Activated T-cell treated with anti-CD3 and anti-CD28 coated beads, Interleukin-2, amount 50 U/mL, for 4 hours (primary cell): ENCODE results near the gene SYNGR2. TPM values are rescaled to one million over a fixed set of nuclear protein-coding genes. Genes with fewer than 3 reads are reported as not detected.

Source experiments
- ATAC-seq, 2 donors: fragments of 200-7000 bp; cut with Tn5 transposase; one replicate each; pipeline ENCODE4 v1.10.0; 2021
- DNase-seq: peaks from one replicate; pipeline ENCODE4 v3.0.0-alpha.2; 2020
- H3K27me3 Mint-ChIP-seq: one replicate; pipeline ENCODE4 v1.8.0; 2021; ENCODE audit warnings: low read depth, mixed read lengths
- H3K36me3 Mint-ChIP-seq: one replicate; pipeline ENCODE4 v1.8.0; 2022; ENCODE audit warnings: mixed read lengths; ENCODE audit not compliant: insufficient read depth
- H3K4me1 Mint-ChIP-seq: one replicate; pipeline ENCODE4 v1.8.0; 2021; ENCODE audit warnings: low read depth, mixed read lengths
- H3K4me3 Mint-ChIP-seq: one replicate; pipeline ENCODE4 v1.8.0; 2021; ENCODE audit warnings: mild to moderate bottlenecking, moderate library complexity, mixed read lengths
- H3K9me3 Mint-ChIP-seq: one replicate; pipeline ENCODE4 v1.8.0; 2021; ENCODE audit warnings: mixed read lengths
- total RNA-seq, 3 donors: library from RNA; stranded (reverse); gene quantifications; one replicate each; pipeline ENCODE4 v1.2.1, GENCODE V29; 2021

SYNGR2 gene
- total RNA-seq, 3 donors from 2014 or later, result 192 to 224 (median 196) TPM

DNA sequence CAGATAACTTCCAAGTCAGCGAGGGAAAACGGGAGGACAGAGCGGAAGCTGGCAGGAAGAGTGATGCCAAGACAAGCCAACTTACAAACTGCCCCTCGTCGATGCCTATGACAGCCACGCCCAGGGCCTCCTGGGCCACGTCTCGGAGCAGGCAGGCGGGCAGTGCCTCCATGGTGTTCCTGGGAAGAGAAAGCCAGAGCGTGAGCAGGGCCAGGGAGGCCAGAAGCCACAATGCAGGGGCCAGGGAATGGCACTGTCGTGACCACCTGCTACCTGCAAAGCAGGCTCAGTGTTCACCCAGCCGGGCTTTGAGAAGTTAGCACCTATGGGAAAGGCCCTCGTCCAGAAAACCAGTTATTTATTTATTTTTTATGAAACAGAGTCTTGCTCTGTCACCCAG lies 14.1 kb downstream of the SYNGR2 start:
- ATAC-seq (no peak), DNase-seq (no peak)
- Mint-ChIP-seq H3K36me3 (no peaks in the 10 kb centered on the region), H3K4me3 (no peak overlapping the region), H3K9me3 (no peaks in the 10 kb centered on the region), H3K27me3 (no peaks in the 10 kb centered on the region), H3K4me1 (peaks cover 14% of the 10 kb centered on the region)

- Mint-ChIP-seq H3K27me3 (no peaks in the 10 kb centered on the region), H3K9me3 (no peaks in the 10 kb centered on the region), H3K36me3 (no peaks in the 10 kb centered on the region), H3K4me1 (peaks cover 16% of the 10 kb centered on the region), H3K4me3 (no peak overlapping the region)
- no peak for ATAC-seq
- DNase-seq, result no peak
These were observed 15.5 kb downstream of the SYNGR2 start for GRCh38 chr17:78183916-78184315.

GRCh38 chr17:78184351-78184750 lies 16.0 kb downstream of the SYNGR2 start:
- H3K36me3 Mint-ChIP-seq, result no peaks in the 10 kb centered on the region
- peaks cover 16% of the 10 kb centered on the region for H3K4me1 Mint-ChIP-seq
- ATAC-seq (no peak), DNase-seq (no peak)
- H3K27me3 Mint-ChIP-seq, result no peaks in the 10 kb centered on the region
- H3K9me3 Mint-ChIP-seq, result no peaks in the 10 kb centered on the region
- no peak overlapping the region for H3K4me3 Mint-ChIP-seq

GRCh38 chr17:78184868-78185267 lies 16.5 kb downstream of the SYNGR2 start:
- ATAC-seq, result no peak
- no peak overlapping the region for H3K4me3 Mint-ChIP-seq
- peaks cover 16% of the 10 kb centered on the region for H3K4me1 Mint-ChIP-seq

DNA sequence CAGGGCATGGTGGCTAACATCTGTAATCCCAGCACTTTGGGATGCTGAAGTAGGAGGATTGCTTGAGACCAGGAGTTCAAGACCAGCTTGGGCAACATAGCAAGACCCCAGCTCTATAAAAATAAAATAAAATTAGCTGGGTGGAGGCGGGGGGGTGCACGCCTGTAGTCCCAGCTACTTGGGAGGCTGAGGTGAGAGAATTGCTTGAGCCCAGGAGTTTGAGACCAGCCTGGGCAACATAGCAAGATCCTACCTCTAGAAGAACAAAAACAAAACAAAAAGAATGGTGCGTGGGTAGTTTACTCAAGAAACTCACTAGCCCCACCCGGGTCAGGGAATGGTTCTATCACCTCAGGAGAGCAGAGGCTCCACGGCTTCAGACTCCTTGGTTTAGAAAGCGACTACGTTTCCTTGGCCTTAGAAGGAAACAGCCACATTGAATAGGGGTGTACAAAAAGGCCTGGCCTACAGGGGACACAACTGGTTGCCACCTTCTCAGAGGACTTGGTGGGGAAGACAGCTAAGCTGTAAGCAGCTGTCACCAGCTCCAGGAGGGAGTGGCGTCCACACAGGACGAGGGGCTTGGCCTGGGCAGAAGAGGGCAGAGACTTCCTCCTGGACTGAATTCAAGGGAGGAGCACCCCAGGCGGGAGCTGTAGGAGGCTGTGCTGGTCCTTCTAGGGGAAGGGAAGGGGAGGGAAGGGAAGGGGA lies 17.8 kb downstream of the SYNGR2 start:
- Mint-ChIP-seq H3K27me3 (no peaks in the 10 kb centered on the region), H3K36me3 (no peaks in the 10 kb centered on the region), H3K4me3 (peak overlapping the region; percentile 70), H3K9me3 (no peaks in the 10 kb centered on the region), H3K4me1 (peaks cover 9% of the 10 kb centered on the region)
- DNase-seq (no peak), ATAC-seq (no peak)

More at GRCh38 chr17:78184868-78185267, 16.5 kb downstream of the SYNGR2 start:
- DNase-seq, result no peak
- H3K9me3 Mint-ChIP-seq, result no peaks in the 10 kb centered on the region
- H3K27me3 Mint-ChIP-seq, result no peaks in the 10 kb centered on the region
- no peaks in the 10 kb centered on the region for H3K36me3 Mint-ChIP-seq

DNA sequence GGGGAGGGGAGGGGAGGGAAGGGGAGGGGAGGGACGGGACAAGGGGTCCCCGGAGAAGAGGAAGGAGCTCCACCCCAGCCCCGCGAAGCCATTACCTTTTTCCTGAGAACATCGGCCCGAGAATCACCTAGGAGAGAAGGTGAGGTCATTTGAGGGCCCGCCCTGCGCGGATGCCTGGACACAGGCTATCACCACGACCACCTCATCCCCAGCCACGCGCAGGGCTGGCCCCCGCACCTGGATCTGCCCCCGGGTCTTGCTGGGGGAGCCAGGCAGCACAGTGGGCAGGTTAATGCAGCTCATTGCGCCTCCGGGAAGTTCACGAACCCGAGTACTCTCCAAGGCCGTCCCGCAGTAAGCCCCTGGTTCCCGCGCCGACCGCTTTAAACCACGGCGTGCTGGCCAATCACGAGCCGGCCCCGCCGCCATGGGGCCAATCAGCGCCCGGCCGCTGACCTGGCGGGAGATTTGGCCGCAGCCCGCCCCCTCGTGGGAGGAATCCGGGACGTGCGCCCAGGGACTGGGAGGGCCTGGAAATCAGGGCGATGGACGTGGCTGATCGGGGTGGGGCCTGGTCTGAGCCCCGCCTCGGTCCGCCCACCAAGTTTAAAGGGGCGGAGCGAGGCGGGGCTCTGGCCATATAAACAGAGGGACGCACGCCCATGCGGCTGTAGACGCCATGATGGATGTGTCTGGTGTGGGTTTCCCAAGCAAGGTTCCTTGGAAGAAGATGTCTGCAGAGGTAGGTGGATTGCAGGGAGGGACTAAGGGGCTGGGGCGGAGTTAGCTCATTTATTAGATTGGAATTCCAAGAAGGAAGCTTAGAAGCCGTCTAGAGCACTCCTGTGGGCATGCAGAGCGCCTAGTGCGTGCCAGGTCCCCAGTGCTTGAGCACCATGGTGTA lies 18.6 kb downstream of the SYNGR2 start, which contains the start of the genes AFMID and TK1:
AFMID (plus strand) TSS at position 671 of the 904 bp plus-strand sequence; CDS start at position 680, 9 bp downstream.
TK1 (minus strand) TSS at position 361 of the 904 bp plus-strand sequence; CDS start at position 303, 58 bp downstream.
- peaks cover 9% of the 10 kb centered on the region for H3K4me1 Mint-ChIP-seq
- no peaks in the 10 kb centered on the region for H3K9me3 Mint-ChIP-seq
- DNase-seq, result peak; percentile 62
- H3K4me3 Mint-ChIP-seq, result peak within 1 kb of the TSS; percentile 84
- no peaks in the 10 kb centered on the region for H3K36me3 Mint-ChIP-seq
- peak; percentile 97 for ATAC-seq
- H3K27me3 Mint-ChIP-seq, result no peaks in the 10 kb centered on the region

GRCh38 chr17:78196716-78197115 lies 28.3 kb downstream of the SYNGR2 start:
- no peak for ATAC-seq
- no peaks in the 10 kb centered on the region for H3K9me3 Mint-ChIP-seq
- H3K4me1 Mint-ChIP-seq, result no peaks in the 10 kb centered on the region
- no peaks in the 10 kb centered on the region for H3K36me3 Mint-ChIP-seq
- H3K27me3 Mint-ChIP-seq, result no peaks in the 10 kb centered on the region
- DNase-seq, result no peak
- no peak overlapping the region for H3K4me3 Mint-ChIP-seq

DNA sequence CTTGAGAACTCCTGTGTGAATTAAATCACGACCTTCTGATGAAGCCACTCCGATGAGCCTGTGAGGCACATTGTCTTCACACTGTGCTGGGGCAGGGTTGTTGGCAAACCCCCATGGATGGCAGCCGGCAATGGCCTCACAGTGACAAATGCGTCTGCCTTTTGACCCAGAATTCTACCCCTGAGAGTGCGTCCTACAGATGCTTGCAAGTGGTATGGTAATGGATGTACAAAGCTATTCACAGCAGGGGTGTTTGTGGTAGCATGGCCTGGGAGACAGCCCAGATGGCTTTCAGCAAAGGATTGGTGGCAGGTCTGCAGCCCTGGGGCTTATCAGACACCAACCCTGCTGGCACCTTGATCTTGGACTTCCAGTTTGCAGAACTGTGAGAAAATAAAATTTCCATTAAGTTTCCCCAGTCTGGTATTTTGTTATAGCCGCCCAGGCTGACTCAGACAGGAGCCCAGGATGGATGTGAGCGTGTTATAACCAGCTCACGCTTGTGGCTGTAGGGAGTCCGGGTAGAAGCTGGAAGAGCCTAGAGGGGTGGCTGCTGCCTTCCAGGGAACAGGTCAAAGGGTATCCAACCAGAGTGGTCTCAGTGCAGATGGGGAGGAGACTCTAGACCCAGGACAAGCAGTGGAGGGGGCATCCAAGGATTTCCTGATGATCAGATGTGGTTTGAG lies 28.9 kb downstream of the SYNGR2 start:
- DNase-seq (no peak), ATAC-seq (no peak)
- Mint-ChIP-seq H3K27me3 (no peaks in the 10 kb centered on the region), H3K36me3 (no peaks in the 10 kb centered on the region), H3K4me3 (no peak overlapping the region), H3K4me1 (no peaks in the 10 kb centered on the region), H3K9me3 (no peaks in the 10 kb centered on the region)

DNA sequence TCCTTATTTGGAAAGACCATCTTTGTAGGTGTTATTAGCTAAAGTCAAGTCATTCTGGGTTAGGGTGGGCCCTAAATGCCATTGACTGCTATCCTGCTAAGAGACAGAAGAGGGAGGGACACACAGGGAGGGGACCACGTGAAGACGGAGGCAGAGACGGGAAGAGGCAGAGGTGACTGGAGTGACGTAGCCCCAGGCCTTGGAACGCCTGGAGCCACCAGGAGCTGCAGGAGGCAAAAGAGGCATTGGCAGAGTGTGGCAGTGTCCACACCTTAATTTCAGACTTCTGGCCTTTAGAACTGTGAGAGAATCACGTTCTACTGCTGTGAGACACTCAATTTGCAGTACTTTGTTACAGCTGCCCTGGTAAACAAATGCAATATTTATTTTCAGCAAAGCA lies 32.1 kb downstream of the SYNGR2 start:
- H3K36me3 Mint-ChIP-seq, result no peaks in the 10 kb centered on the region
- H3K4me3 Mint-ChIP-seq, result no peak overlapping the region
- no peaks in the 10 kb centered on the region for H3K9me3 Mint-ChIP-seq
- no peaks in the 10 kb centered on the region for H3K27me3 Mint-ChIP-seq
- no peak for DNase-seq
- ATAC-seq, result no peak
- no peaks in the 10 kb centered on the region for H3K4me1 Mint-ChIP-seq

DNA sequence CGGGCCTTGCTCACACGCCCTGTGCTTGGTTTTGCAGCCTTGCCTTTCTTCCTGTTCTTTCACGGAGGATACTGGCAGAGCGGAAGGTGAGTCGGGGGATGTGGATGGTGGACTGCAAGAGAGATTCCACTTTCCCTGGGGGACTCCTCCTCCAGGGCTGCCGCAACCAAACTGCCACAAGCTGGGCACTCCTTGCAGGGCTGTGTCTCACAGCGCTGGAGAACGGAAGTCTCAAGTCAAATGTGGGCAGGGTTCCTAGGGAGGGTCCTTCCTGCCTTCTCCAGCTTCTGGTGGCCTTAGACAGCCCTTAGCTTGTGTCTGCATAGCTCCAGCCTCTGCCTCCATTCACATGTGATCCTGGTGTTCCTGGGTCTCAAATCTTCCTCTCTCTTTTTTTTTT lies 34.3 kb downstream of the SYNGR2 start:
- DNase-seq (no peak), ATAC-seq (no peak)
- Mint-ChIP-seq H3K4me1 (no peaks in the 10 kb centered on the region), H3K27me3 (no peaks in the 10 kb centered on the region), H3K36me3 (no peaks in the 10 kb centered on the region), H3K4me3 (no peak overlapping the region), H3K9me3 (no peaks in the 10 kb centered on the region)

GRCh38 chr17:78204387-78205123 lies 36.2 kb downstream of the SYNGR2 start:
- no peaks in the 10 kb centered on the region for H3K9me3 Mint-ChIP-seq
- H3K36me3 Mint-ChIP-seq, result no peaks in the 10 kb centered on the region
- ATAC-seq, result no peak
- no peaks in the 10 kb centered on the region for H3K27me3 Mint-ChIP-seq
- DNase-seq, result no peak
- H3K4me3 Mint-ChIP-seq, result no peak overlapping the region
- H3K4me1 Mint-ChIP-seq, result no peaks in the 10 kb centered on the region

GRCh38 chr17:78205124-78205775 lies 36.9 kb downstream of the SYNGR2 start:
- Mint-ChIP-seq H3K9me3 (no peaks in the 10 kb centered on the region), H3K4me1 (no peaks in the 10 kb centered on the region), H3K4me3 (no peak overlapping the region), H3K27me3 (no peaks in the 10 kb centered on the region), H3K36me3 (no peaks in the 10 kb centered on the region)
- DNase-seq (no peak), ATAC-seq (no peak)

- Mint-ChIP-seq H3K4me3 (no peak overlapping the region), H3K36me3 (no peaks in the 10 kb centered on the region), H3K9me3 (no peaks in the 10 kb centered on the region), H3K4me1 (no peaks in the 10 kb centered on the region), H3K27me3 (no peaks in the 10 kb centered on the region)
- no peak for DNase-seq
- no peak for ATAC-seq
These were observed 37.9 kb downstream of the SYNGR2 start for GRCh38 chr17:78206298-78206697.
